ENCODE results near the gene PER1.

GRCh38 chr17:8117980-8118768 lies 34.0 kb downstream of the PER1 start, which contains the start of gene ALOXE3:
- TF ChIP-seq POLR2A (IDR thresholded peaks at IDR 0.05; ENCODE audit: extremely low read depth, insufficient read length) = no peak
- TF ChIP-seq CTCF (IDR thresholded peaks at IDR 0.05; ENCODE audit: low read depth, low read length) = no peak
- TF ChIP-seq MAX (IDR thresholded peaks at IDR 0.05; ENCODE audit: low read depth, low read length) = peak; percentile 65

Data from NB4 (cell line).